H1 (cell line): ENCODE measurements around the gene ZNF462. TPM values are rescaled to one million over a fixed set of nuclear protein-coding genes. Genes with fewer than 3 reads are reported as not detected.

Experiments used
- BCL11A ChIP-seq, 2 experiments: IDR thresholded peaks; one replicate each; pipeline ENCODE4 v1.6.1; 2011; ENCODE audit warnings: low read depth in 2 of 2, low read length in 2 of 2, mild to moderate bottlenecking in 2 of 2
- EZH2 ChIP-seq: fragments of 200-600 bp; sonication (generic); IDR thresholded peaks from 2 replicates; pipeline ENCODE4 v1.7.1; 2012; ENCODE audit warnings: low read depth, mild to moderate bottlenecking, moderate library complexity, low read length, inconsistent platforms; ENCODE audit not compliant: severe bottlenecking
- KDM5A ChIP-seq: fragments of 200-600 bp; IDR thresholded peaks from 2 replicates; pipeline ENCODE4 v1.7.1; 2012; ENCODE audit warnings: mild to moderate bottlenecking, low read length, inconsistent platforms, mixed read lengths
- POLR2A ChIP-seq, 2 experiments: IDR thresholded peaks; 1 replicate in 1 of 2; 2 replicates in 1 of 2; pipeline ENCODE4 v1.6.1; 2011; ENCODE audit warnings: low read depth in 2 of 2, low read length in 2 of 2, mild to moderate bottlenecking in 2 of 2; ENCODE audit errors: control extremely low read depth in 1 of 2
- polyA plus RNA-seq, 7 experiments: library from polyadenylated mRNA; depleted of rRNA in 3 of 7; stranded (reverse) in 5 of 7; unstranded in 2 of 7; fragments of >200 nt in 5 of 7; fragments of 200-250 nt in 2 of 7; gene quantifications; 1 replicate in 5 of 7; 2 replicates in 1 of 7; 4 replicates in 1 of 7; pipeline versions ENCODE4 v1.2.1 to v1.2.3, GENCODE V29; 2011 to 2013; ENCODE audit warnings: missing spikeins in 2 of 7, mixed read lengths in 2 of 7
- total RNA-seq: library from RNA; stranded (reverse); fragmentation: NEBNext Ultra II Directional; extraction: Animal tissue kit (Norgen Biotek cat#: 25700); gene quantifications from 2 replicates; pipeline ENCODE4 v1.2.1, GENCODE V29; 2021

The ZNF462 gene
- total and polyA plus RNA-seq, 2 of the 8 experiments (the other 6 are each of a cell fraction or from before 2014, with no cell fraction given), result 30.0 to 163 TPM

- no peak for TF ChIP-seq BCL11A (IDR thresholded peaks at IDR 0.05; ENCODE audit: low read depth in 2 of 2, low read length in 2 of 2)
- no peak for TF ChIP-seq POLR2A (IDR thresholded peaks at IDR 0.05; ENCODE audit: control extremely low read depth in 1 of 2, low read depth in 2 of 2, low read length in 2 of 2)
- no peak for TF ChIP-seq EZH2
- TF ChIP-seq KDM5A, result no peak
These were observed 49.0 kb downstream of the ZNF462 start (continued) for GRCh38 chr9:106911951-106912350.
